Activated CD4-positive, alpha-beta T cell treated with anti-CD3 and anti-CD28 coated beads for 48 hours (primary cell): ENCODE measurements around the gene CALR3.
"Not testable (repeated sequence)": the region's sequence is repeated elsewhere in the genome, so short reads cannot be mapped to it uniquely, and the experiment has no call there.

ENCODE experiments used
- DNase-seq: peaks from one replicate; pipeline ENCODE4 v3.0.0-alpha.2; 2020

The CALR3 gene

GRCh38 chr19:16495982-16496612, at the start of gene CALR3, which contains the start of gene C19orf44:
Gene CALR3, minus strand, starts transcription at chr19:16496167. Its CDS starts 38 bp downstream, at chr19:16496129.
Gene C19orf44, plus strand, starts transcription at chr19:16496394. Its CDS starts 4,399 bp downstream, at chr19:16500793.
- peak; percentile 98 for DNase-seq

DNA sequence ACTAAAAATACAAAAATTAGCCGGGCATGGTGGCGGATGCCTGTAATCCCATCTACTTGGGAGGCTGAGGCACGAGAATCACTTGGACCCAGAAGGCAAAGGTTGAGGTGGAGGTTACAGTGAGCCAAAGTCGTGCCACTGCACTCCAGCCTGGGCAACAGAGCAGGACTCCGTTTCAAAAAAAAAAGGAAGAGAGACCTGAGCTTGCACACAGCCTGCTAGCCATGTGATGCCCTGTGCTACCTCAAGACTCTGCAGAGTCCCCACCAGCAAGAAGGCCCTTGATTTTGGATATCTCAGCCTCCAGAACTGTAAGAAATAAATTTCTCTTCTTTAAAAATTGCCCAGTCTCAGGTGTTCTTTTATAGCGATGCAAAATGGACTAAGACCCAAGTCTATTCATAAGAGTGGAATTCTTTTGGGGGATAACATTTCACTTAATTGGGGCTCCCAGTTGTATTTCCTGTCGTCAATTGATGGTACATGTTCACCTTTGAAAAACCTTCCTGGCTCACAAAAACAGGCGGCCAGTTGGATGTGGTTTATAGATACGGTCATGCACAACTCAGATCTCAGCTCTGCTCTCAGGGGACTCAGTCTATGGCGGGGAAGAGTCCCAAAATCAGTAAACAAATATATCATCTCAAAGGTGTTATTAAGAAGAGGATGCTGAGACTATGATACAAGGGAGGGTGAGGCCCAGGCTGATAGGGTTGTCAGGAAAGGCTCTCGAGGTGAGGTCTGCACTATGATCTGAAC, 48.7 kb upstream of the CALR3 start:
- DNase-seq: no peak

GRCh38 chr19:16543734-16544133, 47.8 kb upstream of the CALR3 start:
- not testable (repeated sequence) for DNase-seq

DNA sequence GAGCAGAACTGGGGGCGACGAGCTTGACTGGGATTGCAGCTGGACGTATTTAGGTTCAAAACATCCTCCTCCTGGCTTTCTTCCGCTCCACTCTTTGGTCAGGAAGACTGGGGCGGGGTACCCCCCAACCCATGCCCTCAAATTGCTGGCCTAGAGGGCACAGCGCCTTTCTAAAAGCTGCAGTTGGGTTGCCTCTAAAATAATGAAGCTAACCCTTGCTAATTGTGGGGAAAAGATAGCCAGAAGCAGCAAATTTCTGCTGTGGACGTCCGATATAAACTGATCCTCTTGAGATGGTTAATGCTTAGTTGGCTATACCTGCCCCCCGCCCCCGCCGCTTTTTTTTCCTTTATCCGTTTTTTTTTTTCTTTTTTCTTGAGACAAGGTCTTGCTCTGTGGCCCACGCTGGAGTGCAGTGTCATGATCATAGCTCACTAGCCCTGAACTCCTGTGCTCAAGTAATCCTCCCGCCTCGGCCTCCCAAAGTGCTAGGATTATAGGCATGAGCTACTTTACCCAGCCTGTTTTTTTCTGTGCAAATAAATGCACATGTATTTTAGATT, 47.0 kb upstream of the CALR3 start:
- DNase-seq: peak; percentile 26

DNA sequence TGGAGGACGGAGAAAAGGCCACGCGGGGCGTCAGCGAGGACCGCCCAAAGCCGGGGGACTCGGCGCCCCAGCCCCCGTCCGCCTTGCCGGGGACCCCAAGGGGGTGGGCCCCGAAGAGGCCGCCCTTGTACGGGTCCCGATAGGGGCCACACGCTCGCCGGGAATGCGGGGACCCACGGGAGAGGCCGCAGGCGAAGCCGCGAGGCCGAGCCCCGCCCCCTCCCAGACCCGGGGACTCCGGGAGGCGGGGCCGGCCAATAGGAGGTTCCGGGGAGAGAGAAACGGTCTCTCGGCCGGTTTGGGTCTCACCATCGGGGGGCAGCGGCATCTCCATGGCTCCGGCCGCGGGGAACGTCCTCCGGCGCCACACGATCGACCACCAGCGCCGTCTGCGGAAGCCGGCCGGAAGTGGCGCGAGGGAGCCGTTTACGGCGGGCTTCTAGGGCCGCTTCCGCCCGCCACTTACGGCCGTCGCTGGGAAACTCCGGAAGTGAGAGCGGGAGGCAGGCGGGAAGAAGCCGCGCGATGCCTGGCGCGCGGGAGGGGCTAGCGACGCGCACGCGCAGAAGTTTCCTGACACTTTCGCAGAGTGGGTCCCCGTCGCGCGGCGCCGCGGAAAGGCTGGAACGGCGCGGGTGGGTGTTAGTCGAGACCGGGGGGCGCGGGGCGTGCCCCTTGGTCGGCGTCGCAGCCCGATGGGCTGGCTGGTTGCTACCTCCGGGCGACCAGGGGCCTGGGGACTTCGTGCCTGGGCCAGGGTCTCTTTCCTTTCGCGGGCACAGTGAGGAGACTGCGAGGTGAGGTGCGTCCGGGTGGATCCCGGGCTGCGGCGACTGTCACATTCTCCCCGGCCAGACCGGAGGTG, 46.3 kb upstream of the CALR3 start, which contains the start of gene CHERP:
Gene CHERP (minus strand): TSS at position 393 of the 865 bp plus-strand sequence. CDS start 59 bp downstream, at position 334.
- DNase-seq: peak; percentile 96

DNA sequence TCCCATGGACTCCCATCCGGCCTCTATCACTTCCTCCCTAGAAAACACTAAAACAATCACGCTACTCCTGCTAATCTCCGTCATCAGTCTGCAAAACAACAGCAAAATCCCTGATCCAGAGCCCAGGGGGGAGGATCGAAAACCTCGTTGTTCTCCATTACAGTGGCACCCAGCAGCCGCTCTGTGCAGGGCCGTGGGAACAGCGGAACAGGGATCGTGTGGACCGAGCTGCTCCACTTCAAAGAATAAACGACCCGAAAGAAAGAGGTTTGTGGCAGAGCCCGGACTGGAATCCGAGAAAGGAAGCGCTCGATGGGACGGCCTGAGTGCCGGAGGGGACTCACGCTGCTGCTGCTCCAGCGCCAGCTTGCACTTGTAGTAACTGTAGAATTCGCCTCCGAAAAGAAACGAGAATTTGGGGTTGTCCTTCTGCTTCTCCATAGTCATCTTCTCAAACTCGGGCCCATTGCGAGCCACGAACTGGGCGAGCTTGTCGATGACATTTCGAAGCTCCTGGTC, 45.6 kb upstream of the CALR3 start:
- DNase-seq: peak; percentile 29

DNA sequence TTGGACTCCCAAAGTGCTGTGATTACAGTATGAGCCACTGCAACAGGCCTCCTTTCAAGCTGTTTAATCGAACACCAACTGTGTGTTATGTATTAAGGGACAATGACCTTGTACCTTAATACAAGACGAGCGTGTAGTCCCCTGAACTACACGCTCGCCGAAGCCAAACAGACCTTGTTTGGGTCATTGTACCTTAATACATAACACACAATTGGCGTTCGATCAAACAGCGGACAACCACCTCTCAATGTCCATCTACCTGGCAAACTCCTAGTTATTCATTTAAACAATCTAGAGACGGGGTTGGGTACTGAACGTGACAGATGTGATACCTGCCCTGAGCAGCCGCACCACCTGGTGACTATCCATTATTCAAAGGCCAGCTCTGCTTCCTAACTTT, 45.0 kb upstream of the CALR3 start:
- DNase-seq: no peak

DNA sequence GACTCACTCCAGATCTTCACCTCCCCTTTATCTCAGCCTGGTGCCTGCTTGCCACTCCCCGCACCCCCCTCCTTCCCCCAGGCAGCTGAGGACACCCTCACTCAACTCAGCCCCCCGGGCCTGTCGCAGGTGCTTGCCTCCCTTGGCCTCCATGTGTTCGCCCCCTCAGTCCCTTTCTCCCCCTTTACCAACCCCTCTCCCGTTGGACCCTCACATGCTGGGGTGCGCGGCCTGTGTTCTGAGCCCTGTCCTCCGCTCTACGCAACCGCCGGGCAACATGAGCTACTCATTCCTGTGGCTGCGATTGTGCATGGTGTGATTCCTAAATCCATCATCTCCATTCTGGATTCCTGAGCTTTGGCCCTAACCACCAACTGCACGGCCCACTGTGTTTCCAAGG, 41.1 kb upstream of the CALR3 start:
- no peak for DNase-seq

DNA sequence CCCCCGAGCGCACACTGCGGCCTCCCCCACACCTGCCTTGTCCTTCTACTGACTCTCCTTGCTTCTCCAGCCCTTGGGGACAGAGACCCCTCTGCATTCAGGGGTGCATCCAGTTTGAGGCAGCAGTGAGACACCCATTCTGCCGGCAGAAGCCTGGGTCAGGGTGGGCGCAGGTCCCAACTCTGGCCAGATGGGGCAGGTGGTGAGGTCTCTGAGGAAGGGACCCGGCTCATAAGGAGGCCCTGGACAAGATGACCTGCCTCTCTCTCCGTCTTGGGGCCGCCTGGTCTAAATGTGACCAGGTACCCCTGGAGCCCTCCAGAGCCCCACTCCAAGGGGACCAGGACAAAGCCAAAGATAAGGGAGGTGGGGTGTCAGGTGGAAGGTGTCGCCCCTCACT, 40.2 kb upstream of the CALR3 start:
- no peak for DNase-seq

GRCh38 chr19:16535381-16535780, 39.4 kb upstream of the CALR3 start:
- no peak for DNase-seq

GRCh38 chr19:16532440-16533234, 36.7 kb upstream of the CALR3 start:
- no peak for DNase-seq

- no peak for DNase-seq
Measured at GRCh38 chr19:16531380-16531669, 35.4 kb upstream of the CALR3 start.

DNA sequence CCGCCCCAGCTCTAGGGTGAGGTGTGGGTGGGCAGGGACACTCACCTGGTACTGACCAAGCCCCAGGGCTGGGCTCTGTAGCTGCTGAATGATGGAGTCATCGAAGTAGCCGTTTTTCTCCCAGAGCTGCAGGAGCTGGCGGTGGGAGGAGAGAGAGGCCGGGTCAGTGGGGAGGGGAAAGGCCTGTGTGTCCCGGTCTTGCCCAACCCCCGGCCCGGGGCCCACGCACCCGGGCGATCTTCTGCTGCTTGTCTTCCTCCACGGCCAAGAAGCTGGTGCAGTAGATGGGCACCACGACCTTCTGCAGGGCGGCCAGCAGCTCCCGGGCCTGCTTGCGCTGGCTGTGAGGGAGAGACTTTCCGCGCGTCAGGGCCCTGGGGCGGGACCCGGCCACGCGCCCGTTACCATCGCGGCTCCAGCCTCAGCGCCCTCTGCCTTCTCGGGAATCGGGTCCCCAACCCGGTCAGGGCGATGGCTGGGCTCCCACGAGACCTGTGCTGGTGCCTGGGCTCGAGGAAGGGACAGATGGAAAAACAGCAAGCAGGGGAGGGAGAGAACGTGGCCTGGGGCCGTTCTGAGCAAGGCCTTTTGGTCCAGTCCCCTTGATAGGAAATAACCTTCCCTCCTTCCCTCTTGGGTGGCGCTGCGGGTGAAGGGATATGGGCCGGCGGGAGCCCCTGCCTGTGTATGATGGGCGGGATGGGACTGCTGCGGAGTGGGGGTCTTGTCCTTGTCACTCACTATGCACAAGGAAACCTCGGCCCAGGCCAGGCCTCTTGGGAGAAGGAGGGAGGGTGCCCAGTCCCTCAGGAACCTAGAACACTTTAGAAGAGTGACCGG, 34.8 kb upstream of the CALR3 start:
- no peak for DNase-seq

DNA sequence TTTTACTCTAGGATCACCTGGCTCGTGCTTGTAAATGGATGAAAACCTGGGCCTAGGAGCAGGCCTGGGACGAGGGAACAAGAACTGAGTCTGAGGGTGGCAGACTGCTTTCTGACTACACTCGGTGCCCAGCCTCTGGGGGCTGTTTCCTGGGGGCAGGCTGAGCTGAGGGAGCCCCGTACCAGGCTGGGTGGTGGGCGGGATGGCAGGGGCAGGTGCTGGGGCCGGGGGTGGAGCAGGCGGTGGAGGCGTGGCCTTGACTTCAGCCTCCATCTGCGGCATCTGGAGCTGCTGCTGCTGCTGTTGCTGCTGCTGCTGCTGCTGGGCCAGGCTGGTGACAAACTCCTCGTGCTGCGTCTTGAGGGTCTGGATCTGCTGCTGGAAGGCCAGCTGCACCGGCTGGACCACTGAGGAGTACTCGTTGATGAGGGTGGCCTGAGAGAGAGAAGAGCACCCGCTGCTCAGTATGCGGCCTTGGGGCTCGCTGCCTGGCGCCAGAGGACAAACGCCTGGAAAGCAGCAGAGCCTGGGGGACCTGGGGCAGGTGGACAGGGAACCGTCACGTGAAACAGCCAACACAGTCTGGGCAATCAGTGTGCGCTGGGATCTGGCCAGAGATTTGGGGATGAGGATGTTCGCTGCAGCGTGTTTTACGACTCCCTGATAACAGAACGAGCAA, 33.6 kb upstream of the CALR3 start:
- no peak for DNase-seq

GRCh38 chr19:16527971-16528521, 32.1 kb upstream of the CALR3 start:
- peak; percentile 57 for DNase-seq

DNA sequence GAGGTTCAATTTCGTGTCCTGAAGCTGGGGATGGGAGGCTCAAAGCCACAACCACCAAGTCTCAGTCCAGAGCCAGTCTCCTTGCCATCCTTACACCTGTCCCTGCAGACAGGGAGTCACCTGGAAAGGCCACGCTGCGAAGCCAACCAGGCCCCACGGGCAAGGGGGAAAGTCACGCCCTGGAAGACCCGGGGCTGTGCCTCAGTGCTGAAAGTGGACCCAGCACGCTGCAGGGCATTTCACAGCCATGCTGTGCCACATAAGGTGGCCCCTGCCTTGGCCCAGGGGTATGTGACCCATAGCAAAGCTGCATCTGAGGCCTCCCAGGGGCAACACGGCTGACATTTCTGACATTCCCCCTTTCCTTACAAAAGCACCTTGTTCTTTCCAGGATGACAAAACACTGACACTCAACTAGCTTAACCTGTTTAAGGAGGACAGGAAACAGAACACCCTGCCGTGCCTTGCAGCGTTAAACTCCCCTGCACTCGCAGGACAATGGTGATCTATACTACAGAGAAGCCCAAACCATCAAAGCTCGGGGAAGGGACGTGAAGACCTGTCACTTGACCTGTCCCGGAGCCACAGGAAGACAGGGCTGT, 31.5 kb upstream of the CALR3 start:
- no peak for DNase-seq

DNA sequence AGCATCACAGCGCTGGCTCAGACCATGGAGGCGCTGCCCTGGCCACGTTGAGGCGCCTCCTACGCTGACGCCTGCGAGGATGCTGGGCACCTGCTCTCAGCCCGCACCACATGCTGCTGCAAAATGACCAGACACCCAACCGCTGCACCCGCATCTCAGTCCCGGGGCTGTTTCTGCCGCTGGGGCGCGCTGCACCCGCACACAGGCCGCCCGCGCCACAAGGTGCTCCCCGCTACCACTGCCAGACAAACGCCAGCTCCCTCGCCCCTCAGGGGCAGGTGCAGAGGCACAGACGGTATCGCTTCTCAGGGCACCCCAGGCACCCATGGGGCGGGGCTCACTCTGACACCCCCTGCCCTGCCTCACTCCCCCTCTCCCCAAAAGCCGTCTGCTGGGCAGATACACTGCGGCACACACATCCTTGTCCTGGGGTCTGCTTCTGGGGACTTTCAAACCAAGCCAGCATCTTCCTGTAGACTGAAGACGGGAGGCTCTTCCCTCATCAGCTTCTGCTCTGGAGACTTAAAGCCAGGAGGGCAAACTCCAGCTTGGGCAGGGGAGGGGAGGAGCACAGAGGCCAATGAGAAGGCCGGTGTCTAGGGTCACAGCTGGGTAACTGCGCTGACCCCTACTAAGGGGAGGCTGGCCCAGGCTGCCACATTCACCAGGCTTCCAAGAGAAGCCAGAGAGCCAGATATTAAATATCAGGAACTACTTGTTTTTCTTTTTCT, 29.9 kb upstream of the CALR3 start:
- DNase-seq: no peak

GRCh38 chr19:16524991-16525734, 29.2 kb upstream of the CALR3 start:
- DNase-seq: no peak
